Endodermal cell (in vitro differentiated cells): ENCODE measurements around the gene FHIP1B. TPM values are rescaled to one million over a fixed set of nuclear protein-coding genes. Genes with fewer than 3 reads are reported as not detected.

Source experiments
- DNase-seq: peaks from one replicate; pipeline ENCODE4 v3.0.0-alpha.2; 2017
- H3K27ac ChIP-seq: 2 replicates; pipeline ENCODE4 v1.5.1; 2013; ENCODE audit warnings: mild to moderate bottlenecking, low read depth, low read length, moderate library complexity
- H3K27me3 ChIP-seq: 2 replicates; pipeline ENCODE4 v1.6.1; 2013; ENCODE audit warnings: mild to moderate bottlenecking, low read length, moderate library complexity; ENCODE audit not compliant: insufficient read depth, control insufficient read depth, poor library complexity, severe bottlenecking
- H3K36me3 ChIP-seq: 2 replicates; pipeline ENCODE4 v1.7.0; 2013; ENCODE audit warnings: mild to moderate bottlenecking, low read length, moderate library complexity; ENCODE audit not compliant: control insufficient read depth, insufficient read depth
- H3K4me1 ChIP-seq: one replicate; pipeline ENCODE4 v1.7.0; 2013; ENCODE audit warnings: low read length; ENCODE audit not compliant: control insufficient read depth, insufficient read depth
- H3K4me3 ChIP-seq: 2 replicates; pipeline ENCODE4 v1.5.1; 2013; ENCODE audit warnings: mild to moderate bottlenecking, low read length, moderate library complexity
- H3K9ac ChIP-seq: 2 replicates; pipeline ENCODE4 v1.6.1; 2013; ENCODE audit warnings: mild to moderate bottlenecking, low read length, moderate library complexity; ENCODE audit not compliant: poor library complexity, severe bottlenecking; ENCODE audit errors: extremely low read depth
- H3K9me3 ChIP-seq: 2 replicates; pipeline ENCODE4 v1.6.1; 2013; ENCODE audit warnings: mild to moderate bottlenecking, low read length, moderate library complexity; ENCODE audit not compliant: control insufficient read depth
- H3K27ac Mint-ChIP-seq: 2 replicates; pipeline ENCODE4 v1.8.0; 2020; ENCODE audit warnings: mixed read lengths
- H3K27me3 Mint-ChIP-seq: 2 replicates; pipeline ENCODE4 v1.8.0; 2021; ENCODE audit warnings: mild to moderate bottlenecking, mixed read lengths; ENCODE audit not compliant: insufficient read depth
- H3K36me3 Mint-ChIP-seq: 2 replicates; pipeline ENCODE4 v1.8.0; 2020; ENCODE audit warnings: low read depth, mixed read lengths
- H3K4me1 Mint-ChIP-seq: 2 replicates; pipeline ENCODE4 v1.8.0; 2020; ENCODE audit warnings: mixed read lengths
- H3K4me3 Mint-ChIP-seq: 2 replicates; pipeline ENCODE4 v1.8.0; 2020; ENCODE audit warnings: mild to moderate bottlenecking, moderate library complexity, mixed read lengths
- H3K9me3 Mint-ChIP-seq: 2 replicates; pipeline ENCODE4 v1.8.0; 2020; ENCODE audit warnings: mild to moderate bottlenecking, mixed read lengths
- CTCF ChIP-seq: fragments of 200-600 bp; sonication (generic); conservative IDR thresholded peaks from 2 replicates; pipeline ENCODE4 v1.5.0; 2021; ENCODE audit warnings: antibody characterized with exemption, mild to moderate bottlenecking
- WGBS, 2 experiments: methylation state at CpG; one replicate each; pipeline versions ENCODE4 v1.1.5 to v1.1.7; 2013; ENCODE audit warnings: missing lambda C conversion rate in 2 of 2, mixed read lengths in 1 of 2; ENCODE audit not compliant: insufficient coverage in 1 of 2, insufficient read length in 1 of 2; 5-methylcytosine and 5-hydroxymethylcytosine counted together
- total RNA-seq, 2 donors: library from RNA; stranded (reverse); fragmentation: NEBNext Ultra II Directional in 1 of 2; extraction: Animal tissue kit (Norgen Biotek cat#: 25700) in 1 of 2; gene quantifications; 2 replicates in 1 of 2; 3 replicates in 1 of 2; pipeline ENCODE4 v1.2.1, GENCODE V29; 2021

FHIP1B gene
- total RNA-seq, 2 donors from 2014 or later = 45.3 to 50.6 TPM

- peaks cover 44% of the 10 kb centered on the region for H3K36me3 Mint-ChIP-seq
- H3K27me3 Mint-ChIP-seq = peaks cover 2% of the 10 kb centered on the region
- H3K9me3 Mint-ChIP-seq = no peaks in the 10 kb centered on the region
- peaks cover 31% of the 10 kb centered on the region for H3K4me1 Mint-ChIP-seq
- TF ChIP-seq CTCF = no peak
- no peak overlapping the region for H3K4me3 Mint-ChIP-seq
- Histone ChIP-seq H3K4me1 (peaks cover 11% of the 10 kb centered on the region), H3K9ac (no peak overlapping the region), H3K27me3 (peaks cover 5% of the 10 kb centered on the region), H3K9me3 (no peaks in the 10 kb centered on the region), H3K27ac (no peak overlapping the region), H3K4me3 (no peak overlapping the region), H3K36me3 (peaks cover 42% of the 10 kb centered on the region)
- no peak overlapping the region for H3K27ac Mint-ChIP-seq
- 44 to 62% methylated on average over 1 of the region's 1 CpG for WGBS, 2 experiments
- no peak for DNase-seq
Measured at GRCh38 chr11:6225024-6225423, 9.4 kb downstream of the FHIP1B start.

DNA sequence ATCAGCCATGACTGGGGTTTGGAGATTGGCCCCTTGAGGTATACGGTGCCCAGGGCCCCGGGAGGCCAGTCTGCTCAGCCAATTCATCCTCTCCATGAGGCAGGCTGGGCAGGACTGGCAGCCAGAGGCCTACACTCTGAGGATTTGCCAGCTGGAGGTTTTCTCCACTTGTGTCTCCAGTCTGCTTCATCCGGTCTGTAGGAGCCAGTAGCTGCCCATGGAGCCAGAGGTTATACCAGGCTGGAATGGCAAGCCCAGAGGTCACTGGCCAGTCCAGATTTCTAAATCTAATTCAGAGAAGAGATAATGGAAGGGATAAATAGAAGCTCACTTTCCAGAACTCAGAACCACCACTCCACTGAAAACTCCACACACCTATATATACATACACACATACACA, 10.0 kb downstream of the FHIP1B start:
- Mint-ChIP-seq H3K4me1 (peaks cover 31% of the 10 kb centered on the region), H3K27me3 (peaks cover 2% of the 10 kb centered on the region), H3K27ac (no peak overlapping the region), H3K4me3 (no peak overlapping the region), H3K9me3 (no peaks in the 10 kb centered on the region), H3K36me3 (peaks cover 43% of the 10 kb centered on the region)
- no peak overlapping the region for H3K4me3 ChIP-seq
- peaks cover 5% of the 10 kb centered on the region for H3K27me3 ChIP-seq
- H3K27ac ChIP-seq = no peak overlapping the region
- no peak for DNase-seq
- H3K9ac ChIP-seq = no peak overlapping the region
- H3K36me3 ChIP-seq = peaks cover 46% of the 10 kb centered on the region
- WGBS, 2 experiments = 94 to 100% methylated on average over 1 to 3 of the region's 3 CpGs
- TF ChIP-seq CTCF = no peak
- H3K4me1 ChIP-seq = peaks cover 16% of the 10 kb centered on the region
- no peaks in the 10 kb centered on the region for H3K9me3 ChIP-seq

DNA sequence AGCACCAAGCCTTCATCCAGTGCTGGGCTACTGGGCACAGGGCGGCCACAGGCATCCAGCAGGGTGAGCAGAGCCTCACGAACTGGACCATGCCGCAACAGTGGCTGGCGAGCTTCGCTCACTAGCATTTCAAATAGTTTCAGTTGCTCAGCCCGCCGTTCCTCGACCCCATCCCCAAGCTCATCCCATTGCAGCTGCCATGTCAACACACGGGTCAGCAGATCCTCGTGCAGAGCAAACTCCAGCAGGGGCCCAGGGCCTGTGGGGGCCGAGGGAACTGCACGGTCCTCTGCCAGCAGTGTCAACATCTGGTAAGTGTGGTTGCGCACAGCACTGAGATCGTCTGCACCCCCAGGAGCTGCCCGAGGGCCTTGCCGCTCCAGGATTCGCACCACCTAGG, 10.6 kb downstream of the FHIP1B start:
- H3K36me3 ChIP-seq = peaks cover 52% of the 10 kb centered on the region
- H3K4me1 ChIP-seq = peaks cover 16% of the 10 kb centered on the region
- no peak overlapping the region for H3K9ac ChIP-seq
- H3K36me3 Mint-ChIP-seq = peaks cover 40% of the 10 kb centered on the region
- no peaks in the 10 kb centered on the region for H3K9me3 ChIP-seq
- no peak overlapping the region for H3K4me3 Mint-ChIP-seq
- 92 to 93% methylated on average over 7 to 17 of the region's 17 CpGs for WGBS, 2 experiments
- H3K9me3 Mint-ChIP-seq = no peaks in the 10 kb centered on the region
- DNase-seq = no peak
- TF ChIP-seq CTCF = no peak
- H3K27me3 ChIP-seq = peaks cover 5% of the 10 kb centered on the region
- no peak overlapping the region for H3K27ac ChIP-seq
- H3K27me3 Mint-ChIP-seq = peaks cover 2% of the 10 kb centered on the region
- no peak overlapping the region for H3K27ac Mint-ChIP-seq
- no peak overlapping the region for H3K4me3 ChIP-seq
- peaks cover 32% of the 10 kb centered on the region for H3K4me1 Mint-ChIP-seq
